ENCODE data around the gene PRDM9. TPM values are rescaled to one million over a fixed set of nuclear protein-coding genes. Genes with fewer than 3 reads are reported as not detected.
"Not testable (repeated sequence)": the region's sequence is repeated elsewhere in the genome, so short reads cannot be mapped to it uniquely, and the experiment has no call there.

The PRDM9 gene
- polyA plus RNA-seq, 3 donors: not detected

DNA sequence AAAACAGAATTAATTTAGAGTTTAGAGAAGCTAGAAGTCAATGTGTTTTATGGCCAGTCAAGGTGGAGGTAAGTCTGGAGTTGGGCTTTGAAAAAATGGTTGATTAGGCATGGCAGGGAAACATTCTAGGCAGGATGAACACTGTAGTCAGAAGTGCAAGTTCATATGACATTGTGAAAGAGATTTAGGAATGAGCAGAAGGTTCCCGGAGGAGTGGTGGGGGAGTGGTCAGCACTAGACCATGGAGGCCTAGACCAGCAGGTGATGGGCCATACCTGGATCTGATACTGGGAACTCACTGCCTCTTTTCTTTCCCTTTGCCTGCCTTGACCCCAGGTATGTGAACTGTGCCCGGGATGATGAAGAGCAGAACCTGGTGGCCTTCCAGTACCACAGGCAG, 16.6 kb downstream of the PRDM9 start:
- no peak for DNase-seq (ENCODE audit: extremely low read depth in 1 of 11, low read depth in 9 of 11, low spot score in 4 of 11)

DNA sequence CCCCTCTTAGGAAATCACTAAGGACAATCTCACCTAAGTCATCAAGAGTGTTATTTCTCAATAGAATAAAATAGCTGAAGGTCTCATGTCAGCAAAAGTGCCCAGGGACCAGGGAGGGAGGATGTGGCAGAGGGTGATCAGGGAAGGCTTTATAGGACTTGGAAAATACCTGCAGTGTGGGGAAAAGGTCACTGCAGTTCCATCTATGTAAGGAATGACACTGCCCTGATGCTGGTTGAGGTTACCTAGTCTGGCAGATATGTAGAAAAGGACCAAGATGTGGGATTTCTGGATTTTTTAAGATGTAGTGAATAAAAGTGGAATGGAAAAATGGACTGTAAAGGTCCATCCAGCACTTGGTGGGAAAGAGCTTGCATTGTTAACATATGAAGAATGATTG, 18.3 kb downstream of the PRDM9 start:
- DNase-seq (ENCODE audit: extremely low read depth in 1 of 11, low read depth in 9 of 11, low spot score in 4 of 11): no peak

DNA sequence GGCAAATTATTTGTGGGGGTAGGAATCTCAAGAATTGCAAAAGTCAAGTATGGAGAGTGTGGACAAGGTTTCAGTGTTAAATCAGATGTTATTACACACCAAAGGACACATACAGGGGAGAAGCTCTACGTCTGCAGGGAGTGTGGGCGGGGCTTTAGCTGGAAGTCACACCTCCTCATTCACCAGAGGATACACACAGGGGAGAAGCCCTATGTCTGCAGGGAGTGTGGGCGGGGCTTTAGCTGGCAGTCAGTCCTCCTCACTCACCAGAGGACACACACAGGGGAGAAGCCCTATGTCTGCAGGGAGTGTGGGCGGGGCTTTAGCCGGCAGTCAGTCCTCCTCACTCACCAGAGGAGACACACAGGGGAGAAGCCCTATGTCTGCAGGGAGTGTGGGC, 19.2 kb downstream of the PRDM9 start:
- DNase-seq (ENCODE audit: extremely low read depth in 1 of 11, low read depth in 9 of 11, low spot score in 4 of 11): not testable (repeated sequence)

DNA sequence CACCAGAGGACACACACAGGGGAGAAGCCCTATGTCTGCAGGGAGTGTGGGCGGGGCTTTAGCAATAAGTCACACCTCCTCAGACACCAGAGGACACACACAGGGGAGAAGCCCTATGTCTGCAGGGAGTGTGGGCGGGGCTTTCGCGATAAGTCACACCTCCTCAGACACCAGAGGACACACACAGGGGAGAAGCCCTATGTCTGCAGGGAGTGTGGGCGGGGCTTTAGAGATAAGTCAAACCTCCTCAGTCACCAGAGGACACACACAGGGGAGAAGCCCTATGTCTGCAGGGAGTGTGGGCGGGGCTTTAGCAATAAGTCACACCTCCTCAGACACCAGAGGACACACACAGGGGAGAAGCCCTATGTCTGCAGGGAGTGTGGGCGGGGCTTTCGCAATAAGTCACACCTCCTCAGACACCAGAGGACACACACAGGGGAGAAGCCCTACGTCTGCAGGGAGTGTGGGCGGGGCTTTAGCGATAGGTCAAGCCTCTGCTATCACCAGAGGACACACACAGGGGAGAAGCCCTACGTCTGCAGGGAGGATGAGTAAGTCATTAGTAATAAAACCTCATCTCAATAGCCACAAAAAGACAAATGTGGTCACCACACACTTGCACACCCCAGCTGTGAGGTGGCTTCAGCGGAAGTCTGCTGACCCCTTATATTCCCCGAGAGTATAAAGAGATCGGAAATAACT, 20.0 kb downstream of the PRDM9 start:
- DNase-seq (ENCODE audit: extremely low read depth in 1 of 11, low read depth in 9 of 11, low spot score in 4 of 11): not testable (repeated sequence)

DNA sequence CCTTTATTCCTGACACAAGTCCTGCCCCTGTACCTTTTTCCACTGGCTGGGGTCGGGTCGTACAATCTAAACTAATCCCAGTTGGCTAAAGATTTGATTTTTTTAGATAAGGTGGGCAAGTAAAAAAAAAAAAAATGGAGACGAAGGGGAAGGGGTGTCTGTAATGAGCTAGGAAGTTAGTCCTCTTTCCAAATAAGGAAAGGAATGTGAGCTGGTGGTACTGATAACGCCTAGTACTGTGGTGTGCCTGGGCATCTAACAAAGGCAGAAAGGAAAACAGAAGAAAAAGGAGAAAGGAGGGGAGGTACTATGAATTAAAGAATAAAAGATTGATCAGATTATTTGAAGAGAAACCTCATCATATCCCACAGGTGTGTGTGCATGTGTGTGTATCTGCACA, 21.3 kb downstream of the PRDM9 start:
- DNase-seq (ENCODE audit: extremely low read depth in 1 of 11, low read depth in 9 of 11, low spot score in 4 of 11): no peak

DNA sequence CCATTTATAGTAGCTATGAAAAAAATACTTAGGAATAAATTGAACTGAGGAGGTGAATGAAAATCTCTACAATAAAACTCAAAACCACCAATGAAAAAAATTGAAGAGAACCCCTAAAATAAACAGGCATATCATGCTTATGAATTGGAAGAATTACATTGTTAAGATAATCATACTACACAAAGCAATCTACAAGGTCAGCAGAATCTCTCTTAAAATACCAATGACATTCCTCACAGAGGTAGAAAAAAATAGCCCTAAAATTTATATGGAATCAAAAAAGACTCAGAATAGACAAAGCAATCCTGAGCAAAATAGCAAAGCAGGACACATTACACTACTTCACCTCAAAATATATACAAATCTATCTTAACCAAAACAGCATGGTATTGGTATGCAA, 23.2 kb downstream of the PRDM9 start:
- no peak for DNase-seq (ENCODE audit: extremely low read depth in 1 of 11, low read depth in 9 of 11, low spot score in 4 of 11)

DNA sequence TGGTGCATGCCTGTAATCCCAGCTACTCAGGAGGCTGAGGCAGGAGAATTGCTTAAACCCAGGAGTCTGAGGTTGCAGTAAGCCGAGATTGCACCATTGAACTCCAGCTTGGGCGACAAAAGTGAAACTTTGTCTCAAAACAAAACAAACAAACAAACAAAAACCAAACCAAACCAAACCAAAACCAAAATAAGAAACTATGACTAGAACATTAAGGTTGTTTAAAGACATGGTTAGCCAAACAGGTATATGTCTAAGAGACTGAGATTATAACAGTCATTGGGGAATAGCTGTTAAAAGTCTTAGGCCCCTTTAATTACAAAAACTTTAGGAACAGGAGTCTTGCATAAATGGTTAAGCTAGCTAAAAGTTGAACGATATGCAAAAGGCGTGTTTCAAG, 63.6 kb downstream of the PRDM9 start:
- no peak for DNase-seq (ENCODE audit: extremely low read depth in 1 of 11, low read depth in 9 of 11, low spot score in 4 of 11)
